ENCODE data around the gene C1orf159.

DNA sequence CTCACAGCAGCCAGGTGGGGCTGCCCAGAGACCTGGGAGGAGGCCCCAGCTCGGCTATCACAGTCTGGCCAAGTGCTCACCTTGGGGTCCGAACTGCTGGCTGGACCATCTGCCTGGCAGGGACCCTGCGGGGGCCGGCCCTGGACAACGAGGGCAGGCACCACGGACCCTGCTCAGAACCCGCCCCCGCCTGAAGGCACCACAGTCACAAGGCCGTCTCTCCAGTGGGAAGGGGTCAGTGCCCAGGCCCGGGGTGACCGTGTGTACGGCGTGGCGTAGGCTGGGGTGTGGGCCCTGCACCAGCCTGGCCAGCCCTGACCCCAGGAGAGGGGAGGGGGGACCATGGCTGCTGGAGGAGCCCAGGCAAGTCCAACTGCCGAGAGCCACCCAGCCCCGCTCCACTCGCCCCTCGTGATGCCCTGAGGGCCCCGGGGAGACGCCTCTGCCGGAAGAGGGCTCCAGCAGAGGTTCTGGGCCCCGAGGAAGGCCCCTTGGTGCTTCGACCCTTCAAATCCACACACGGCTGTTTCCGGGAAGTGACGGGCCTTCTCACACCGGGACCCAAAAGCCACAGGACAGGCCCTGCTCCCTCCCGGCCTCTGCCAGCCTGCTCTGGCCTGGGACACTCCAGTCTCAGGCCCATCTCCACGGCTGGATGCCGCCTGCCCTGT is 30.6 kb downstream of the C1orf159 start:
- TF ChIP-seq, protein P1, sequence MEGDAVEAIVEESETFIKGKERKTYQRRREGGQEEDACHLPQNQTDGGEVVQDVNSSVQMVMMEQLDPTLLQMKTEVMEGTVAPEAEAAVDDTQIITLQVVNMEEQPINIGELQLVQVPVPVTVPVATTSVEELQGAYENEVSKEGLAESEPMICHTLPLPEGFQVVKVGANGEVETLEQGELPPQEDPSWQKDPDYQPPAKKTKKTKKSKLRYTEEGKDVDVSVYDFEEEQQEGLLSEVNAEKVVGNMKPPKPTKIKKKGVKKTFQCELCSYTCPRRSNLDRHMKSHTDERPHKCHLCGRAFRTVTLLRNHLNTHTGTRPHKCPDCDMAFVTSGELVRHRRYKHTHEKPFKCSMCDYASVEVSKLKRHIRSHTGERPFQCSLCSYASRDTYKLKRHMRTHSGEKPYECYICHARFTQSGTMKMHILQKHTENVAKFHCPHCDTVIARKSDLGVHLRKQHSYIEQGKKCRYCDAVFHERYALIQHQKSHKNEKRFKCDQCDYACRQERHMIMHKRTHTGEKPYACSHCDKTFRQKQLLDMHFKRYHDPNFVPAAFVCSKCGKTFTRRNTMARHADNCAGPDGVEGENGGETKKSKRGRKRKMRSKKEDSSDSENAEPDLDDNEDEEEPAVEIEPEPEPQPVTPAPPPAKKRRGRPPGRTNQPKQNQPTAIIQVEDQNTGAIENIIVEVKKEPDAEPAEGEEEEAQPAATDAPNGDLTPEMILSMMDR (IDR thresholded peaks at IDR 0.05): no peak
- TF ChIP-seq EZH2 (IDR thresholded peaks at IDR 0.05; ENCODE audit: borderline replicate concordance, insufficient read depth, low read depth, low read length, poor library complexity, severe bottlenecking): no peak
